H9 (cell line): ENCODE data around the gene GSG1L. TPM values are rescaled to one million over a fixed set of nuclear protein-coding genes. Genes with fewer than 3 reads are reported as not detected.
A peak's percentile ranks its signal among the peaks of the same experiment; 100 is the strongest.

Source experiments
- DNase-seq: peaks from one replicate; pipeline ENCODE4 v3.0.0-alpha.2; 2017
- H2AFZ ChIP-seq: one replicate; pipeline ENCODE4 v1.6.1; 2013; ENCODE audit warnings: mild to moderate bottlenecking, low read length, control low read depth, moderate library complexity
- H2AK5ac ChIP-seq: 2 replicates; pipeline ENCODE4 v1.6.1; 2013; ENCODE audit warnings: low read length, control low read depth, mixed read lengths; ENCODE audit not compliant: insufficient read length
- H2BK120ac ChIP-seq: one replicate; pipeline ENCODE4 v1.6.1; 2013; ENCODE audit warnings: low read depth, mild to moderate bottlenecking, low read length, control low read depth, inconsistent platforms; ENCODE audit not compliant: poor library complexity, severe bottlenecking
- H2BK12ac ChIP-seq: 2 replicates; pipeline ENCODE4 v1.6.1; 2013; ENCODE audit warnings: low read length, control low read depth, mixed read lengths, low read depth; ENCODE audit not compliant: insufficient read length
- H2BK15ac ChIP-seq: 2 replicates; pipeline ENCODE4 v1.6.1; 2013; ENCODE audit warnings: low read depth, low read length, control low read depth
- H2BK20ac ChIP-seq: one replicate; pipeline ENCODE4 v1.6.1; 2013; ENCODE audit warnings: low read depth, mild to moderate bottlenecking, low read length, control low read depth, inconsistent platforms; ENCODE audit not compliant: poor library complexity, severe bottlenecking
- H2BK5ac ChIP-seq: 2 replicates; pipeline ENCODE4 v1.6.1; 2013; ENCODE audit warnings: low read length, control low read depth, mixed read lengths; ENCODE audit not compliant: insufficient read length
- H3K14ac ChIP-seq: 2 replicates; pipeline ENCODE4 v1.6.1; 2013; ENCODE audit warnings: low read length, control low read depth; ENCODE audit not compliant: insufficient read depth
- H3K18ac ChIP-seq: 2 replicates; pipeline ENCODE4 v1.6.1; 2013; ENCODE audit warnings: low read depth, mild to moderate bottlenecking, mixed read lengths, low read length, control low read depth; ENCODE audit not compliant: insufficient read length
- H3K23ac ChIP-seq: 2 replicates; pipeline ENCODE4 v1.6.1; 2013; ENCODE audit warnings: low read length, control low read depth, mixed read lengths, low read depth; ENCODE audit not compliant: insufficient read length
- H3K23me2 ChIP-seq: 2 replicates; pipeline ENCODE4 v1.6.1; 2013; ENCODE audit warnings: low read depth, mild to moderate bottlenecking, mixed read lengths, low read length, control low read depth; ENCODE audit not compliant: insufficient read length, poor library complexity, severe bottlenecking
- H3K27ac ChIP-seq: 2 replicates; pipeline ENCODE4 v1.5.1; 2013; ENCODE audit warnings: low read length, control low read depth, mixed read lengths, low read depth; ENCODE audit not compliant: insufficient read length
- H3K27me3 ChIP-seq: 2 replicates; pipeline ENCODE4 v1.6.1; 2013; ENCODE audit warnings: low read length, control low read depth, inconsistent platforms; ENCODE audit not compliant: insufficient read depth
- H3K4ac ChIP-seq: 2 replicates; pipeline ENCODE4 v1.6.1; 2013; ENCODE audit warnings: low read depth, mild to moderate bottlenecking, control low read depth, inconsistent platforms, low read length, moderate library complexity
- H3K4me1 ChIP-seq: 2 replicates; pipeline ENCODE4 v1.6.1; 2013; ENCODE audit warnings: low read length, control low read depth, inconsistent platforms; ENCODE audit not compliant: insufficient read depth
- H3K4me2 ChIP-seq: 2 replicates; pipeline ENCODE4 v1.6.1; 2013; ENCODE audit warnings: low read length, control low read depth, mixed read lengths; ENCODE audit not compliant: insufficient read length, insufficient read depth
- H3K56ac ChIP-seq: 2 replicates; pipeline ENCODE4 v1.6.1; 2013; ENCODE audit warnings: low read depth, mild to moderate bottlenecking, mixed read lengths, low read length, control low read depth; ENCODE audit not compliant: insufficient read length
- H3K79me1 ChIP-seq: 2 replicates; pipeline ENCODE4 v1.6.1; 2013; ENCODE audit warnings: low read depth, mild to moderate bottlenecking, moderate library complexity, low read length, control low read depth, inconsistent platforms; ENCODE audit not compliant: insufficient read depth, poor library complexity, severe bottlenecking
- H3K79me2 ChIP-seq: 2 replicates; pipeline ENCODE4 v1.6.1; 2013; ENCODE audit warnings: low read length, control low read depth, inconsistent platforms; ENCODE audit not compliant: insufficient read depth
- H3K9ac ChIP-seq: 2 replicates; pipeline ENCODE4 v1.6.1; 2013; ENCODE audit warnings: low read length, control low read depth, mixed read lengths; ENCODE audit not compliant: insufficient read length; ENCODE audit errors: extremely low read depth
- H3K9me3 ChIP-seq: one replicate; pipeline ENCODE4 v1.6.1; 2013; ENCODE audit warnings: low read depth, low read length, inconsistent platforms; ENCODE audit not compliant: control insufficient read depth
- H3T11ph ChIP-seq: one replicate; pipeline ENCODE4 v1.6.1; 2013; ENCODE audit warnings: mild to moderate bottlenecking, low read length, control low read depth, inconsistent platforms
- H4K20me1 ChIP-seq: one replicate; pipeline ENCODE4 v1.6.1; 2013; ENCODE audit not compliant: control insufficient read depth, insufficient read length, insufficient read depth
- H4K5ac ChIP-seq: 2 replicates; pipeline ENCODE4 v1.6.1; 2013; ENCODE audit warnings: low read depth, mild to moderate bottlenecking, mixed read lengths, low read length, control low read depth; ENCODE audit not compliant: insufficient read length
- H4K8ac ChIP-seq: replicated peaks from 2 replicates; pipeline ENCODE4 v1.6.1; 2013; ENCODE audit warnings: low read length, control low read depth, mixed read lengths, low read depth; ENCODE audit not compliant: insufficient read length
- H4K91ac ChIP-seq: 2 replicates; pipeline ENCODE4 v1.6.1; 2013; ENCODE audit warnings: low read depth, mild to moderate bottlenecking, moderate library complexity, mixed read lengths, low read length, control low read depth; ENCODE audit not compliant: insufficient read length
- H3K27ac Mint-ChIP-seq, 3 experiments: 2 replicates in 2 of 3; 3 replicates in 1 of 3; pipeline ENCODE4 v1.8.0; 2020 to 2021; ENCODE audit warnings: mixed read lengths in 3 of 3, mild to moderate bottlenecking in 1 of 3, moderate library complexity in 1 of 3
- H3K27me3 Mint-ChIP-seq: 2 replicates; pipeline ENCODE4 v1.8.0; 2021; ENCODE audit warnings: low read depth, mild to moderate bottlenecking, moderate library complexity, mixed read lengths
- H3K36me3 Mint-ChIP-seq, 3 experiments: 2 replicates in 2 of 3; 3 replicates in 1 of 3; pipeline ENCODE4 v1.8.0; 2020 to 2021; ENCODE audit warnings: low read depth in 3 of 3, mixed read lengths in 3 of 3; ENCODE audit not compliant: insufficient read depth in 1 of 3
- H3K4me1 Mint-ChIP-seq, 2 experiments: 2 replicates each; pipeline ENCODE4 v1.8.0; 2020; ENCODE audit warnings: mixed read lengths in 2 of 2
- H3K4me3 Mint-ChIP-seq, 2 experiments: 2 replicates in 1 of 2; 3 replicates in 1 of 2; pipeline ENCODE4 v1.8.0; 2020 to 2021; ENCODE audit warnings: mild to moderate bottlenecking in 2 of 2, mixed read lengths in 2 of 2, moderate library complexity in 1 of 2
- H3K9me3 Mint-ChIP-seq, 2 experiments: 2 replicates in 1 of 2; 3 replicates in 1 of 2; pipeline ENCODE4 v1.8.0; 2020; ENCODE audit warnings: mild to moderate bottlenecking in 2 of 2, mixed read lengths in 2 of 2, moderate library complexity in 1 of 2
- CTCF ChIP-seq: fragments of 200-600 bp; sonication (generic); conservative IDR thresholded peaks from 3 replicates; pipeline ENCODE4 v1.8.0; 2021; ENCODE audit warnings: antibody characterized with exemption, mild to moderate bottlenecking
- WGBS: extraction: QIAGEN DNeasy Blood & Tissue Kit; methylation state at CpG from one replicate; pipeline ENCODE4 v1.1.7; 2013; ENCODE audit warnings: missing lambda C conversion rate, low lambda C conversion rate, mixed read lengths; ENCODE audit not compliant: insufficient read length; ENCODE audit errors: extremely low coverage; 5-methylcytosine and 5-hydroxymethylcytosine counted together
- total RNA-seq: library from RNA; stranded (reverse); gene quantifications from 2 replicates; pipeline ENCODE4 v1.2.1, GENCODE V29; 2021

Gene GSG1L
- total RNA-seq, 1 experiment from 2014 or later: 0.35 TPM

GRCh38 chr16:27760789-27761176 is 302.7 kb downstream of the GSG1L start:
- Histone ChIP-seq H3K23ac (no peak overlapping the region), H3K79me1 (no peaks in the 10 kb centered on the region), H3K4ac (no peak overlapping the region), H3K79me2 (no peaks in the 10 kb centered on the region), H4K20me1 (no peaks in the 10 kb centered on the region), H2AFZ (no peak overlapping the region), H3K9me3 (no peaks in the 10 kb centered on the region), H3K27ac (no peak overlapping the region), H3K4me2 (no peak overlapping the region), H3K18ac (no peak overlapping the region), H3K14ac (no peak overlapping the region), H4K5ac (no peak overlapping the region), H3T11ph (no peak overlapping the region), H3K56ac (no peak overlapping the region), H4K91ac (no peak overlapping the region), H2BK120ac (no peak overlapping the region), H2BK15ac (no peak overlapping the region), H2AK5ac (no peak overlapping the region), H3K27me3 (no peaks in the 10 kb centered on the region), H2BK20ac (no peak overlapping the region), H2BK5ac (no peak overlapping the region), H4K8ac (no peak overlapping the region), H3K9ac (no peak overlapping the region), H3K23me2 (no peaks in the 10 kb centered on the region), H3K4me1 (no peaks in the 10 kb centered on the region), H2BK12ac (no peak overlapping the region)
- H3K27ac Mint-ChIP-seq: 0 out of 7 replicates have a peak overlapping the region, but pooled peaks of 1 of the 3 experiments have one; percentile 22
- no CpG with 5 or more reads among the region's 4 CpGs for WGBS
- TF ChIP-seq CTCF: no peak
- DNase-seq: no peak
- H3K4me1 Mint-ChIP-seq: peaks cover 15 to 17% of the 10 kb centered on the region in 2 experiments
- no peaks in the 10 kb centered on the region; the same call in 1 of the 2 replicates for H3K27me3 Mint-ChIP-seq
- H3K9me3 Mint-ChIP-seq: peaks cover 9 to 12% of the 10 kb centered on the region in 2 experiments; a peak in 3 of 5 replicates
- H3K36me3 Mint-ChIP-seq: peaks cover 18 to 21% (median 19%) of the 10 kb centered on the region in 3 experiments; a peak in 6 of 7 replicates
- no peak overlapping the region for H3K4me3 Mint-ChIP-seq
